Stimulated activated CD4-positive, alpha-beta T cell treated with anti-CD3 and anti-CD28 coated beads, TNF-alpha, amount 100 ng/mL, for 4 hours (primary cell): ENCODE data around the gene CD38.

ENCODE experiments used
- DNase-seq, 3 experiments: peaks; one replicate each; pipeline ENCODE4 v3.0.0-alpha.2; 2020; ENCODE audit warnings: low read depth in 3 of 3

The CD38 gene

DNA sequence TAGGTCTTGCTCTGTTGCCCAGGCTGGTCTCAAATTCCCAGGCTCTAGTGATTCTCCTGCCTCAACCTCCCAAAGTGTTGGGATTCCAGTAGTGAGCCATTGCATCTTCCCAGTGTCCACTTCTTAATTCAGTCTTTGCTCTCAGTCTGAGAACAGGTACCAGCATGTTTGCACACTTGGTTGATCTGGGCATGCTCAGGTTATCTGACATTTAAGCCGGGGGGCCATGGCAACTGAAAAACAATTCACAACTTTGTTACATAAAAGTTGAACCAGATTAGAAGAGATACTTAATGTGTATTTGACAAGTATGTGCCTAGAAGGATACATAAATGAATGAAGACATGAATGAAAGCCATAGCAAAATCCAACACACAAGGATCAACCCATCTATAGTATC, 121.4 kb downstream of the CD38 start:
- no peak for DNase-seq

DNA sequence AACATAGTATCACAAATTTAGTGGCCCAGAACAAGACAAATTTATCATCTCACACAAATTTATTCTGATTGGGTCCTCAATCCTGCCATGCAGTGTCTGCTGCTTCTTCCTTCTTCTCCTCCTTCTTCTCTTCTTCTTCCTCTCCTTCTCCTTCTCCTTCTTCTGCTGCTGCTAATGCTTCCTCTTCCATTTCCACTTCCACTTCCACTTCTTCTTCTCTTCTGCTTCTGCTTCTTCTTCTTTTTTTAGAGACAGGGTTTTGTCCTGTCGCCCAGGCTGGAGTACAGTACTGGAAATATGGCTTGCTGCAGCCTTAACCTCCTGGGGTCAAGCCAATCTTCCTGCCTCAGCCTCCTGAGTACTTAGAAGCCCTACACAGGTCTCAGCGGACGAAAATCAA, 122.9 kb downstream of the CD38 start:
- no peak for DNase-seq

DNA sequence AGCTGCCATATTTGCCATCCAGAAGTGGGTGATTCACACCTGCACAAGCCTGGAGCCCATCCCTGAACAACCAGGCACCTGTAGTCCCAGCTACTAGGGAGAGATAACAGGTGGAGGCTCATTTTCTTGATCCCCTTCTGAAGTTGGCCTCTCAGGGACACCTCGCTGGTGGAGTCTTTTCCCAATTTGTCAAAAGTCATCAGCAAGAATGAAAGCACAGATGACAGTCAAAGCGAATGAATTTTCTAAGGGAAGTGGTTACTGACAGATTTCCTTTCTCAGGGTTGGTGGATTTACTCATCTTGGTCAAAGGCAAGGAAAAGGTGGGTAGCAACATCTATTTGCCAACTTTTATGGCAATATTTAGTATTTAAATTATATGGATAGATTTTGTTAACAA, 123.9 kb downstream of the CD38 start:
- DNase-seq, result no peak

DNA sequence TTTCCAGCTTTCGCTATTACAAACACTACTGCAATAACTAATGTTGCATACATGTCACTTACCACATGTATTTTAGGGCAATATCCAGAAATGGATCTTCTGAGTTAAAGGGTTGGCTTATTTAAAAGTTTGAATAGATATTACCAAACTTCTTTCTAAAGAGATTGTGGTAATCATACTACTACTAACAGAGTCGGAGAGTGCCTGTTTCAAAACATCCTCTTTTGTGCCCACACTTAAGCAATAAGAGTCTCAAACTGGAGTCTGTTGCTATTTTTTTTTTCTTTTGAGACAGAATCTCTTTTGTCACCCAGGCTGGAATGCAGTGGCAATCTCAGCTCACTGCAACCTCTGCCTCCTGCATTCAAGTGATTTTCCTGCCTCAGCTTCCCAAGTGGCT, 124.6 kb downstream of the CD38 start:
- no peak for DNase-seq
